Measurements from ENCODE around the gene STT3A.

The STT3A gene

GRCh38 chr11:125671561-125671960 lies 78.9 kb downstream of the STT3A start:
- no peak for TF ChIP-seq CTCF (IDR thresholded peaks at IDR 0.05; ENCODE audit: borderline replicate concordance, insufficient read depth, low read depth, low read length)
- H3K4me3 ChIP-seq (ENCODE audit: low read depth, low read length) = no peak overlapping the region

All from GM12875 (cell line).